OCI-LY1 (cell line): ENCODE data around the gene UVSSA.

Experiments used
- H2AFZ ChIP-seq: fragments of 200-600 bp; sonication (generic), shearing (Covaris generic); 2 replicates; pipeline ENCODE4 v1.6.0; 2014; ENCODE audit warnings: antibody characterized with exemption, mild to moderate bottlenecking, low read length
- H3F3A ChIP-seq: fragments of 200-600 bp; sonication (generic), shearing (Covaris generic); 2 replicates; pipeline ENCODE4 v1.6.0; 2014; ENCODE audit warnings: mild to moderate bottlenecking, antibody characterized with exemption, low read length, moderate library complexity; ENCODE audit not compliant: insufficient read depth
- H3K27ac ChIP-seq: fragments of 200-600 bp; sonication (generic); 2 replicates; pipeline ENCODE4 v1.5.1; 2014; ENCODE audit warnings: low read length, mixed run types, mild to moderate bottlenecking, low read depth; ENCODE audit not compliant: poor library complexity, severe bottlenecking
- H3K27me3 ChIP-seq: fragments of 200-600 bp; sonication (generic); 2 replicates; pipeline ENCODE4 v1.6.0; 2014; ENCODE audit warnings: antibody characterized with exemption, mild to moderate bottlenecking, low read length, moderate library complexity; ENCODE audit not compliant: insufficient read depth
- H3K36me3 ChIP-seq: fragments of 200-600 bp; sonication (generic); 2 replicates; pipeline ENCODE4 v1.6.1; 2014; ENCODE audit warnings: mild to moderate bottlenecking, antibody characterized with exemption, low read length, moderate library complexity, mixed read lengths; ENCODE audit not compliant: insufficient read depth
- H3K4me1 ChIP-seq: fragments of 200-600 bp; sonication (generic); 2 replicates; pipeline ENCODE4 v1.5.1; 2014; ENCODE audit warnings: mild to moderate bottlenecking, low read length, moderate library complexity; ENCODE audit not compliant: insufficient read depth, severe bottlenecking
- H3K4me2 ChIP-seq: fragments of 200-600 bp; sonication (generic), shearing (Covaris generic); 2 replicates; pipeline ENCODE4 v1.6.1; 2014; ENCODE audit warnings: low read length
- H3K4me3 ChIP-seq: fragments of 200-600 bp; sonication (generic); 2 replicates; pipeline ENCODE4 v1.5.1; 2014; ENCODE audit warnings: low read length, low read depth, mild to moderate bottlenecking, mixed read lengths; ENCODE audit not compliant: poor library complexity, severe bottlenecking
- H3K79me2 ChIP-seq: fragments of 200-600 bp; shearing (Covaris generic); 2 replicates; pipeline ENCODE4 v1.6.1; 2016; ENCODE audit warnings: mixed run types, low read length, mixed read lengths; ENCODE audit not compliant: insufficient read depth
- H3K9ac ChIP-seq: fragments of 200-600 bp; sonication (generic), shearing (Covaris generic); 2 replicates; pipeline ENCODE4 v1.6.1; 2014; ENCODE audit warnings: mild to moderate bottlenecking, low read length, mixed read lengths
- H3K9me2 ChIP-seq: fragments of 200-600 bp; sonication (generic), shearing (Covaris generic); 2 replicates; pipeline ENCODE4 v1.6.1; 2014; ENCODE audit warnings: low read depth, mild to moderate bottlenecking, low read length, mixed read lengths
- H3K9me3 ChIP-seq: fragments of 200-600 bp; shearing (Covaris generic); 2 replicates; pipeline ENCODE4 v1.6.1; 2014; ENCODE audit warnings: low read length, mixed read lengths
- H4K20me1 ChIP-seq: fragments of 200-600 bp; sonication (generic), shearing (Covaris generic); 2 replicates; pipeline ENCODE4 v1.6.0; 2016; ENCODE audit warnings: mild to moderate bottlenecking, low read length; ENCODE audit not compliant: insufficient read depth
- EZH2 ChIP-seq: fragments of 200-600 bp; sonication (generic), shearing (Covaris generic); IDR thresholded peaks from 2 replicates; pipeline ENCODE4 v1.8.0; 2017; ENCODE audit warnings: borderline replicate concordance, mixed run types, mild to moderate bottlenecking, antibody characterized with exemption, low read length, moderate library complexity, mixed read lengths
- TF ChIP-seq, protein P1 (sequence below): fragments of 200-600 bp; sonication (generic), shearing (Covaris generic); IDR thresholded peaks from 2 replicates; pipeline ENCODE4 v1.5.1; 2017; ENCODE audit warnings: mild to moderate bottlenecking, antibody characterized with exemption, low read length, moderate library complexity, mixed read lengths

The UVSSA gene

DNA sequence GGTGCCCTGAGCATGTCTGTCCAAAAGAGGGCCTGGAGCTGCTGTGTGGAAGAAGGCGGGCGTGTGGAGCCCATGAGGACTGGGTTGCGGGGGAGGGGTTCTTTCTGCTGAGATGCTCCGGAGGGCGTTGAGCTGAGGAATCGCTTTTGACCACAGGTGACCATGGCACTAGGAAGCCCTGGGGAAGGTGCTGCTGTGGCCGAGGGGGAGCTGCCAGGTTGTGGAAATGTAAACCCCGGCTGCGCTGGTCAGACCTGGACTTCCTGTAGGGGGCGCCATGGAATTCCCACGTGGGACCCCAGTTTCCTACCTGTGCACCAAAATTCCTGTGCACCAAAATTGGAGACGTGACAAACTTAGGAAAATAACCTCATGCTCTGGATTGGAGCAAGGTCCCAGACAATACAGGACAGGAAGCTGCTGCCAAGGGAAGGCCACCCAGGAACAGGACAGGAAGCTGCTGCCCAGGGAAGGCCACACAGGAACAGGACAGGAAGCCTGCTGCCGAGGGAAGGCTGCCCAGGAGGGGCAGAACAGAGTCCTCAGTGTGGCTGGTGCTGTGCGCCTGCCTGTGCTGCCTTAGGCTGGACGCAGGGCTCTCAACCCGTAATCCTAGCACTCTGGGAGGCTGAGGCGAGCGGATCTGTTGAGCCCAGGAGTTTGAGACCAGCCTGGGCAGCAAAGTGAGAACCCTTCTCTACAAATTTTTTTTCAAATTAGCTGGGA lies 28.4 kb upstream of the UVSSA start:
- H3K27me3 ChIP-seq, result no peaks in the 10 kb centered on the region
- H3K4me2 ChIP-seq, result no peak overlapping the region
- peaks cover 21% of the 10 kb centered on the region for H3K36me3 ChIP-seq
- no peaks in the 10 kb centered on the region for H3K79me2 ChIP-seq
- H3K9me3 ChIP-seq, result no peaks in the 10 kb centered on the region
- no peak overlapping the region for H2AFZ ChIP-seq
- H3K4me1 ChIP-seq, result no peaks in the 10 kb centered on the region
- no peaks in the 10 kb centered on the region for H3F3A ChIP-seq
- no peak overlapping the region for H3K27ac ChIP-seq
- no peaks in the 10 kb centered on the region for H4K20me1 ChIP-seq
- no peak overlapping the region for H3K4me3 ChIP-seq
- no peak overlapping the region for H3K9ac ChIP-seq
- H3K9me2 ChIP-seq, result no peaks in the 10 kb centered on the region
- TF ChIP-seq, protein P1, sequence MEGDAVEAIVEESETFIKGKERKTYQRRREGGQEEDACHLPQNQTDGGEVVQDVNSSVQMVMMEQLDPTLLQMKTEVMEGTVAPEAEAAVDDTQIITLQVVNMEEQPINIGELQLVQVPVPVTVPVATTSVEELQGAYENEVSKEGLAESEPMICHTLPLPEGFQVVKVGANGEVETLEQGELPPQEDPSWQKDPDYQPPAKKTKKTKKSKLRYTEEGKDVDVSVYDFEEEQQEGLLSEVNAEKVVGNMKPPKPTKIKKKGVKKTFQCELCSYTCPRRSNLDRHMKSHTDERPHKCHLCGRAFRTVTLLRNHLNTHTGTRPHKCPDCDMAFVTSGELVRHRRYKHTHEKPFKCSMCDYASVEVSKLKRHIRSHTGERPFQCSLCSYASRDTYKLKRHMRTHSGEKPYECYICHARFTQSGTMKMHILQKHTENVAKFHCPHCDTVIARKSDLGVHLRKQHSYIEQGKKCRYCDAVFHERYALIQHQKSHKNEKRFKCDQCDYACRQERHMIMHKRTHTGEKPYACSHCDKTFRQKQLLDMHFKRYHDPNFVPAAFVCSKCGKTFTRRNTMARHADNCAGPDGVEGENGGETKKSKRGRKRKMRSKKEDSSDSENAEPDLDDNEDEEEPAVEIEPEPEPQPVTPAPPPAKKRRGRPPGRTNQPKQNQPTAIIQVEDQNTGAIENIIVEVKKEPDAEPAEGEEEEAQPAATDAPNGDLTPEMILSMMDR, result peak; percentile 18; the same call in 1 of the 2 replicates
- TF ChIP-seq EZH2, result no peak

DNA sequence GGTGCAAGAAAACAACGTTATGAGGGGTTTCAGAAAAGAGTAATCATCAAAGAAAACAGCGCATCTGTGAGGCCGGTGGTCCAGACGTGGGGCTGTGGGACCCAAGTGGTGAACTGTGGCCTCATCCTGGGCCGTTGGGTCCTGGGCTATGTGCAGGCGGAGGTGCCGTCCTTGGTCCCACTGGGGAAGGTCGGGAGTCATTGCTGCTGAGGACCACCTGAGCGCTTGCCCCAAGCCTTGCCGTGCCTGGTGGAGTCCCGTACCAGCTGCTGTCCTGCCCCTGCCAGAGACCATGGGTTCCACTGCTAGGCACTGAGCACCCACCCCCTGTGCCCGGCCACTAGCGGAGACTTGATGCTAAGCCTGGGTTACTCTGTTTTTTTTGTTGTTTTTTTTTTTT lies 25.5 kb upstream of the UVSSA start:
- no peaks in the 10 kb centered on the region for H3F3A ChIP-seq
- no peak overlapping the region for H3K9ac ChIP-seq
- H3K4me1 ChIP-seq, result no peaks in the 10 kb centered on the region
- H3K9me3 ChIP-seq, result no peaks in the 10 kb centered on the region
- H3K79me2 ChIP-seq, result no peaks in the 10 kb centered on the region
- H3K27me3 ChIP-seq, result no peaks in the 10 kb centered on the region
- no peaks in the 10 kb centered on the region for H3K9me2 ChIP-seq
- no peak overlapping the region for H3K4me3 ChIP-seq
- H3K4me2 ChIP-seq, result no peak overlapping the region
- H3K36me3 ChIP-seq, result peaks cover 11% of the 10 kb centered on the region
- TF ChIP-seq EZH2, result no peak
- TF ChIP-seq, protein P1, result no peak
- no peak overlapping the region for H3K27ac ChIP-seq
- H4K20me1 ChIP-seq, result no peaks in the 10 kb centered on the region
- H2AFZ ChIP-seq, result no peak overlapping the region

DNA sequence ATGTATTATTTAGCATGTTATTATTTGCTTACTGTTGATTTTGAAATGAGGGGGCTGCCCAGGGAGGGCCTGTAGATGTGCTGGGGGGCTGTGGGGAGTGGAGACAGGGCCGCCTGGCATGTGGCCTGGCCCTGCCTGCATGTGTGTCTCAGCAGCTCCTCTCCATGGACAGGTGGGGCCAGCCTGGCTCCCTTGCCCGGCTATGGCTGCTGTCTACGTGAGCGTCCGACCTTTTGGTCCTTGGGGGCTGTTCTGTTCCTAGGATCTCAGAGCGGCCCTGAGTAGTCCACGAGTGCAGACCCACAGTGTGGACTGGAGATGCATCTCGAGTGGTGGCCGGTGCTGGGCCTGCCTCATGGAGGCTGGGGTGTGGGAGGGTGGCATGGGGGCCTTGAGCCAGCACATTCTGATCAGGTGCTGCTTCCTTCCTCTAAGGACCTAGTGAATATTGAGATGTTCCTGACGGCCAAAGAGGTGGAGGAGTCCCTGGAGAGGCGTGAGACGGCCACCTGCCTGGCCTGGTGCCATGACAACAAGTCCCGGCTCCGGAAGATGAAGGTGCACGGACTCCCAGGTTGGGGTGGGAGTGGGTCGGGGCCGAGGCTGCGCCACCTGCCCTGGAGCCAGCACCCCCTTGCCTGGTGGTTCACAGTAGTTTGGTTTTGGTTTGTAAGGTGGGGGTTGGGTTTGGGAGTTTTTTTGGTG lies 24.9 kb upstream of the UVSSA start:
- H2AFZ ChIP-seq, result no peak overlapping the region
- H3K9ac ChIP-seq, result no peak overlapping the region
- H4K20me1 ChIP-seq, result no peaks in the 10 kb centered on the region
- no peak overlapping the region for H3K4me2 ChIP-seq
- H3K4me1 ChIP-seq, result no peaks in the 10 kb centered on the region
- no peaks in the 10 kb centered on the region for H3K9me2 ChIP-seq
- no peaks in the 10 kb centered on the region for H3K27me3 ChIP-seq
- H3F3A ChIP-seq, result no peaks in the 10 kb centered on the region
- H3K36me3 ChIP-seq, result peaks cover 11% of the 10 kb centered on the region
- H3K27ac ChIP-seq, result no peak overlapping the region
- TF ChIP-seq EZH2, result no peak
- TF ChIP-seq, protein P1, result no peak
- H3K4me3 ChIP-seq, result no peak overlapping the region
- H3K9me3 ChIP-seq, result no peaks in the 10 kb centered on the region
- no peaks in the 10 kb centered on the region for H3K79me2 ChIP-seq
